Hepatocyte (in vitro differentiated cells): ENCODE measurements around the gene SH3YL1. TPM values are rescaled to one million over a fixed set of nuclear protein-coding genes. Genes with fewer than 3 reads are reported as not detected.

Experiments
- DNase-seq: peaks from one replicate; pipeline ENCODE4 v3.0.0-alpha.2; 2016; ENCODE audit warnings: low spot score
- H2AFZ ChIP-seq: fragments of 200-600 bp; sonication (generic); 2 replicates; pipeline ENCODE4 v1.6.0; 2016; ENCODE audit warnings: antibody characterized with exemption, mild to moderate bottlenecking
- H3K27ac ChIP-seq: fragments of 200-600 bp; sonication (generic); 2 replicates; pipeline ENCODE4 v1.5.1; 2016; ENCODE audit warnings: mild to moderate bottlenecking
- H3K27me3 ChIP-seq: fragments of 200-600 bp; sonication (generic); 2 replicates; pipeline ENCODE4 v1.6.1; 2016
- H3K36me3 ChIP-seq: fragments of 200-600 bp; sonication (generic); replicated peaks from 2 replicates; pipeline ENCODE4 v1.5.1; 2016; ENCODE audit warnings: low read depth; ENCODE audit not compliant: insufficient read depth
- H3K4me1 ChIP-seq: fragments of 200-600 bp; sonication (generic); 2 replicates; pipeline ENCODE4 v1.5.1; 2016; ENCODE audit warnings: mild to moderate bottlenecking, moderate library complexity; ENCODE audit not compliant: insufficient read depth
- H3K4me2 ChIP-seq: fragments of 200-600 bp; sonication (generic); 2 replicates; pipeline ENCODE4 v1.6.0; 2016
- H3K4me3 ChIP-seq: fragments of 200-600 bp; sonication (generic); 2 replicates; pipeline ENCODE4 v1.5.1; 2016; ENCODE audit warnings: mild to moderate bottlenecking
- H3K79me2 ChIP-seq: fragments of 200-600 bp; sonication (generic); 2 replicates; pipeline ENCODE4 v1.6.0; 2017; ENCODE audit warnings: mild to moderate bottlenecking
- H3K9me2 ChIP-seq: fragments of 200-600 bp; sonication (generic); replicated peaks from 2 replicates; pipeline ENCODE4 v1.6.0; 2017; ENCODE audit warnings: mild to moderate bottlenecking; ENCODE audit not compliant: insufficient read depth
- H3K9me3 ChIP-seq: fragments of 200-600 bp; sonication (generic); 2 replicates; pipeline ENCODE4 v1.5.1; 2016; ENCODE audit warnings: low read depth, mild to moderate bottlenecking
- H4K20me1 ChIP-seq: fragments of 200-600 bp; sonication (generic); 2 replicates; pipeline ENCODE4 v1.6.0; 2016; ENCODE audit warnings: mild to moderate bottlenecking; ENCODE audit not compliant: insufficient read depth, poor library complexity, severe bottlenecking
- EZH2 ChIP-seq: fragments of 200-600 bp; sonication (generic); IDR thresholded peaks from 2 replicates; pipeline ENCODE4 v1.6.1; 2016; ENCODE audit warnings: antibody characterized with exemption, mild to moderate bottlenecking, borderline replicate concordance
- EZH2phosphoT487 ChIP-seq: fragments of 200-600 bp; sonication (generic); IDR thresholded peaks from one replicate; pipeline ENCODE4 v1.6.1; 2018; ENCODE audit warnings: antibody characterized with exemption, mild to moderate bottlenecking, low read depth, moderate library complexity; ENCODE audit not compliant: unreplicated experiment, severe bottlenecking
- WGBS: methylation state at CpG from one replicate; pipeline ENCODE4 v1.1.6; 2016; ENCODE audit warnings: low lambda C conversion rate; ENCODE audit errors: missing lambda C conversion rate; 5-methylcytosine and 5-hydroxymethylcytosine counted together
- polyA plus RNA-seq: library from polyadenylated mRNA; unstranded; fragments of >200 nt; fragmentation: Nextera tagmentation; extraction: Ambion mirVana; gene quantifications from 2 replicates; pipeline ENCODE4 v1.2.1, GENCODE V29; 2016
- total RNA-seq: library from RNA; depleted of rRNA; stranded (reverse); fragments of >200 nt; gene quantifications from 2 replicates; pipeline ENCODE4 v1.2.3, GENCODE V29; 2014
- TF ChIP-seq, protein P1 (sequence below): fragments of 200-600 bp; sonication (generic); IDR thresholded peaks from 2 replicates; pipeline ENCODE4 v1.5.1; 2016; ENCODE audit warnings: antibody characterized with exemption, mild to moderate bottlenecking; ENCODE audit not compliant: poor library complexity

The SH3YL1 gene
- total and polyA plus RNA-seq, 2 experiments from 2014 or later, result 36.3 to 99.8 TPM

DNA sequence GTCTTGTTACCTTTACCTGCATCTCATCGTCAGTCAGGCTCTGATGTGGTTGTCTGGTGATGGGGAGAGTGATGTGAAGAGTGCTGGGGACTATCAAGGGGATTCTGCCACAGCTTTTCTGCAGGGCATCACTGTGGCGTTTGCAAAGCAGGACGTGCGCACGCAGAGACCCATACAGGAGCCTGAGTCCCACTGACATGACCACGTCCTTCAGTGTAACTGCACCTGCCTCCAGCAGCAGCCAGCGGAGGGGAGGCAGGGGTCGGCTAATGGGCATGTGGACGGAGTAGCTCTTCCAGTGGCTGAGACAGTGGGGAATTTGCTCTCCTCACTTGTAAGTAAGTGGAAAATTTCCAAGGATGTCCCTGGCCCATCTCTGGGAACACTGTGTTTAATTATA, 17.5 kb upstream of the SH3YL1 start:
- Histone ChIP-seq H3K27ac (no peak overlapping the region), H3K27me3 (peaks cover 15% of the 10 kb centered on the region), H3K79me2 (peaks cover 12% of the 10 kb centered on the region), H3K4me2 (no peak overlapping the region), H2AFZ (no peak overlapping the region), H3K9me2 (no peaks in the 10 kb centered on the region), H3K4me3 (no peak overlapping the region), H3K9me3 (no peaks in the 10 kb centered on the region), H3K4me1 (no peaks in the 10 kb centered on the region), H3K36me3 (no peaks in the 10 kb centered on the region), H4K20me1 (peaks cover 17% of the 10 kb centered on the region)
- DNase-seq, result no peak
- WGBS, result 95% methylated on average over 9 of the region's 9 CpGs
- TF ChIP-seq EZH2 (no peak), EZH2phosphoT487 (no peak)
- TF ChIP-seq, protein P1, sequence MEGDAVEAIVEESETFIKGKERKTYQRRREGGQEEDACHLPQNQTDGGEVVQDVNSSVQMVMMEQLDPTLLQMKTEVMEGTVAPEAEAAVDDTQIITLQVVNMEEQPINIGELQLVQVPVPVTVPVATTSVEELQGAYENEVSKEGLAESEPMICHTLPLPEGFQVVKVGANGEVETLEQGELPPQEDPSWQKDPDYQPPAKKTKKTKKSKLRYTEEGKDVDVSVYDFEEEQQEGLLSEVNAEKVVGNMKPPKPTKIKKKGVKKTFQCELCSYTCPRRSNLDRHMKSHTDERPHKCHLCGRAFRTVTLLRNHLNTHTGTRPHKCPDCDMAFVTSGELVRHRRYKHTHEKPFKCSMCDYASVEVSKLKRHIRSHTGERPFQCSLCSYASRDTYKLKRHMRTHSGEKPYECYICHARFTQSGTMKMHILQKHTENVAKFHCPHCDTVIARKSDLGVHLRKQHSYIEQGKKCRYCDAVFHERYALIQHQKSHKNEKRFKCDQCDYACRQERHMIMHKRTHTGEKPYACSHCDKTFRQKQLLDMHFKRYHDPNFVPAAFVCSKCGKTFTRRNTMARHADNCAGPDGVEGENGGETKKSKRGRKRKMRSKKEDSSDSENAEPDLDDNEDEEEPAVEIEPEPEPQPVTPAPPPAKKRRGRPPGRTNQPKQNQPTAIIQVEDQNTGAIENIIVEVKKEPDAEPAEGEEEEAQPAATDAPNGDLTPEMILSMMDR, result no peak

DNA sequence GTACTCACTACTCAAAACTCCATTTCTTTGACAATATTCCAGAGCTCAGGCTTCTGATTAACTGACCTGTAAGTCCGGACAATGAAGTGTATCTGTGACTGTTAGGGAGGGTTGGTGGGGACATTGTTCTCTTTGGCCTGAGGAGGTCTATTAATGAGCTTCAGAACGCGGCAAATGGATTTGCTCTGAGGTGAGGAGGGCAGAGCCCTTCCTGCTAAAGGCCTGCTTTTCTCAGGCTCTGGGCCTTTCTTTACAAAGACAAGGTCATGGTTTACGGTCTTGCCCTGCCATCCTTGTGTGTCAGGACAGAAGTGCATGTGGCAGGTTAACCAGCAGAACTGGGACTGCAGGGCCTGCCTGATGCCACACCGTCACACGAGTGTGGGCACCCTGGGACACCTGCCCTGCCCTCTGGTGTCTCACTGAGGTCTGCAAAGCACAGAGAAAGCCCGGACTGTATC, 16.8 kb upstream of the SH3YL1 start:
- Histone ChIP-seq H3K27me3 (peaks cover 8% of the 10 kb centered on the region), H3K4me3 (no peak overlapping the region), H3K36me3 (no peaks in the 10 kb centered on the region), H3K27ac (no peak overlapping the region), H3K9me2 (no peaks in the 10 kb centered on the region), H4K20me1 (peaks cover 16% of the 10 kb centered on the region), H3K4me2 (no peak overlapping the region), H3K79me2 (peaks cover 19% of the 10 kb centered on the region), H3K9me3 (no peaks in the 10 kb centered on the region), H2AFZ (no peak overlapping the region), H3K4me1 (no peaks in the 10 kb centered on the region)
- TF ChIP-seq, protein P1, result no peak
- TF ChIP-seq EZH2 (no peak), EZH2phosphoT487 (no peak)
- no peak for DNase-seq
- 86% methylated on average over 7 of the region's 7 CpGs for WGBS

DNA sequence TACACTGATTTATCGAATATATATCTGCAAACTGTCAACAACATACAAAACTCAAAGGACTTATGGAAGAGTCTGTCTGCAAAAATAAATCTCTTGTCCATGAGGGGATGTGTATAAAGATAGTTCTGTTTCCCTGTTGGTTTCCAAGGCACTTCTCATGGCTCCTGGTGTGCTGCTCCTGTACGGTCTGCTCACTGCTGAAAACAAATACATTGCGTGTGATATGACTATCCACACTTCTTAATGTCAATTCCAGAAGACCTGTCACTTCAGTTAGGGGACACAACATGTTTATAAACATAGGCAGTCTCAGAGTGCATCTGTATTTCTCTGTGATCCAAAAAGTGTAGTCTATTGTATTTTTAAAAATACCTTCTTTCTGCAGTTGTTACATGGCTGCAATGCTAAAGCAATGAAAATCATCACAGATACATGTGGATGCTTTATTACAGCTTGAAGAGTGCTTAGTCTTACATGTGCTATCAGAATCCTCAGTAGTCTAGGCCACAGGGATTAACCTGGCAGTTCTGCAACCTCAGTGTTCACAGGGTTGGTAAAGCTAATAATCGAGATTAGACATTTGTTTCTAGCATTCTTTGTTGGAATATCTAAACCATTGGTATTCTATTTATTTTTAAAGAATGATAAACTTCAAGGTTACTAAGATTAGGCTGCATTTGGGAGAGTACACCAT, 16.3 kb upstream of the SH3YL1 start:
- H3K36me3 ChIP-seq, result no peaks in the 10 kb centered on the region
- no peaks in the 10 kb centered on the region for H3K9me2 ChIP-seq
- no peak overlapping the region for H3K27ac ChIP-seq
- TF ChIP-seq EZH2 (no peak), EZH2phosphoT487 (no peak)
- TF ChIP-seq, protein P1, result no peak
- peaks cover 2% of the 10 kb centered on the region for H3K27me3 ChIP-seq
- H3K79me2 ChIP-seq, result peaks cover 24% of the 10 kb centered on the region
- H3K4me2 ChIP-seq, result no peak overlapping the region
- H2AFZ ChIP-seq, result no peak overlapping the region
- no peaks in the 10 kb centered on the region for H3K9me3 ChIP-seq
- H3K4me3 ChIP-seq, result no peak overlapping the region
- 82% methylated on average over 4 of the region's 4 CpGs for WGBS
- DNase-seq, result no peak
- peaks cover 20% of the 10 kb centered on the region for H4K20me1 ChIP-seq
- no peaks in the 10 kb centered on the region for H3K4me1 ChIP-seq
